Hepatocyte (in vitro differentiated cells): ENCODE data around the gene ABCA1.

ENCODE experiments used
- CTCF ChIP-seq: fragments of 200-600 bp; sonication (generic); IDR thresholded peaks from 2 replicates; pipeline ENCODE4 v1.5.1; 2016; ENCODE audit warnings: antibody characterized with exemption, mild to moderate bottlenecking; ENCODE audit not compliant: poor library complexity
- EZH2 ChIP-seq: fragments of 200-600 bp; sonication (generic); IDR thresholded peaks from 2 replicates; pipeline ENCODE4 v1.6.1; 2016; ENCODE audit warnings: antibody characterized with exemption, mild to moderate bottlenecking, borderline replicate concordance

- TF ChIP-seq CTCF = no peak
- TF ChIP-seq EZH2 = no peak
Measured at GRCh38 chr9:104767507-104767906, 160.4 kb downstream of the ABCA1 start.
